Measurements from ENCODE around the gene HNF1A. TPM values are rescaled to one million over a fixed set of nuclear protein-coding genes. Genes with fewer than 3 reads are reported as not detected.

Gene HNF1A
- polyA plus RNA-seq, 3 donors, result 0.03 TPM; not detected in 2

- Histone ChIP-seq H3K27ac (ENCODE audit: low read depth in 1 of 2, low read length in 2 of 2) (no peak overlapping the region), H3K4me1 (ENCODE audit: control insufficient read depth in 1 of 2, insufficient read depth in 2 of 2, low read length in 2 of 2) (peaks cover 36 to 37% of the 10 kb centered on the region in 2 donors), H3K4me2 (replicated peaks; ENCODE audit: extremely low read depth, low read length, poor library complexity, severe bottlenecking) (no peak overlapping the region), H3K9ac (ENCODE audit: insufficient read depth, low read length, poor library complexity, severe bottlenecking) (no peak overlapping the region), H3K36me3 (replicated peaks in 1 of 2; ENCODE audit: control insufficient read depth in 1 of 2, insufficient read depth in 2 of 2, low read length in 2 of 2) (no peaks in the 10 kb centered on the region), H3K9me3 (replicated peaks in 1 of 2; ENCODE audit: control insufficient read depth in 1 of 2, insufficient read depth in 1 of 2, low read length in 2 of 2) (no peaks in the 10 kb centered on the region), H3K79me2 (ENCODE audit: insufficient read depth, low read length) (no peaks in the 10 kb centered on the region), H3K27me3 (ENCODE audit: control insufficient read depth in 2 of 2, insufficient read depth in 2 of 2, low read length in 2 of 2) (no peaks in the 10 kb centered on the region), H4K20me1 (ENCODE audit: insufficient read depth, low read length) (no peaks in the 10 kb centered on the region), H3K4me3 (replicated peaks in 1 of 3; ENCODE audit: low read depth in 2 of 3, low read length in 3 of 3) (no peak overlapping the region), H2AFZ (ENCODE audit: insufficient read depth, low read depth, low read length, poor library complexity, severe bottlenecking) (no peak overlapping the region)
- no peak overlapping the region for H3K27ac Mint-ChIP-seq
- no peak overlapping the region for H3K4me3 Mint-ChIP-seq
- WGBS (ENCODE audit: insufficient coverage), result 88% methylated on average over 6 of the region's 7 CpGs
- peaks cover 42% of the 10 kb centered on the region for H3K4me1 Mint-ChIP-seq
- peaks cover 0 to 2% (median 1%) of the 10 kb centered on the region in 3 donors for H3K27me3 Mint-ChIP-seq (ENCODE audit: low read depth in 3 of 3)
- intact Hi-C loops (cut with micrococcal nuclease), result no loop called here
- no peaks in the 10 kb centered on the region for H3K36me3 Mint-ChIP-seq
- no peak for TF ChIP-seq CTCF (IDR thresholded peaks at IDR 0.05)
- peaks cover 0 to 3% (median 0%) of the 10 kb centered on the region in 7 donors for H3K9me3 Mint-ChIP-seq
- no peak for DNase-seq
Observed at GRCh38 chr12:120932058-120932457, 46.3 kb upstream of the HNF1A start.

DNA sequence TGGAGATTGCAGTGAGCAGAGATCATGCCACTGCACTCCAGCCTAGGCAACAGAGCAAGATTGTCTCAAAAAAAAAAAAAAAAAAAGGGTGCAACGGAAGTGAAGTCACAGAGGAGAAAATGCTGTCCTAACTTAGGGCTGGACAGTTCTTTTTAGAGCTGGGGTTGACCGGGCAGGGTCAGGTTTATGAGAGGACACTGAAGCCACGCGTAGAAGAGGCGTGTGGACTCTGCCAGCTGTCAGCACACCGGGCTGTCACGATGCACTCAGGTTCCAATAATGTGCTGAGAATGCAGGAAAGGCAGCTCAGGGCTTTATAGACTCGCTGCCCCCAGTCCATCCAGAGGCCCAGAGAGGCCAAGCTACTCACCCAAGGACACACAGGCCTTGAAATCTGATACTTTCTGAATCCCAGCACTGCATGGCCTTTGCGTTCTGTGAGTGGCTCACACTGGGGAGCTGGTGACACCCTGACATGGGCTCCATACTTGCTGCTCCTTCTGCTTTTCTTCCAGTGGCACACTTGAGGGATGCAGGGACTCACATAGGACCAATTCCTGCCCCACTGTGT, 45.3 kb upstream of the HNF1A start:
- H2AFZ ChIP-seq (ENCODE audit: insufficient read depth, low read depth, low read length, poor library complexity, severe bottlenecking), result no peak overlapping the region
- H3K4me2 ChIP-seq (replicated peaks; ENCODE audit: extremely low read depth, low read length, poor library complexity, severe bottlenecking), result no peak overlapping the region
- H3K27me3 ChIP-seq (ENCODE audit: control insufficient read depth in 2 of 2, insufficient read depth in 2 of 2, low read length in 2 of 2), result no peaks in the 10 kb centered on the region
- H4K20me1 ChIP-seq (ENCODE audit: insufficient read depth, low read length), result no peaks in the 10 kb centered on the region
- no peak overlapping the region for H3K4me3 ChIP-seq (replicated peaks in 1 of 3; ENCODE audit: low read depth in 2 of 3, low read length in 3 of 3)
- H3K9me3 ChIP-seq (replicated peaks in 1 of 2; ENCODE audit: control insufficient read depth in 1 of 2, insufficient read depth in 1 of 2, low read length in 2 of 2), result no peaks in the 10 kb centered on the region
- 95% methylated on average over 8 of the region's 9 CpGs for WGBS (ENCODE audit: insufficient coverage)
- H3K27ac Mint-ChIP-seq, result peak overlapping the region in 2 of 7 donors; percentile 11 to 40
- H3K36me3 Mint-ChIP-seq, result no peaks in the 10 kb centered on the region
- H3K4me1 Mint-ChIP-seq, result peaks cover 52% of the 10 kb centered on the region
- peaks cover 46 to 47% of the 10 kb centered on the region in 2 donors for H3K4me1 ChIP-seq (ENCODE audit: control insufficient read depth in 1 of 2, insufficient read depth in 2 of 2, low read length in 2 of 2)
- H3K9ac ChIP-seq (ENCODE audit: insufficient read depth, low read length, poor library complexity, severe bottlenecking), result no peak overlapping the region
- peaks cover 0 to 3% (median 0%) of the 10 kb centered on the region in 7 donors for H3K9me3 Mint-ChIP-seq
- intact Hi-C loops (cut with micrococcal nuclease), result no loop called here
- peaks cover 0 to 2% (median 1%) of the 10 kb centered on the region in 3 donors for H3K27me3 Mint-ChIP-seq (ENCODE audit: low read depth in 3 of 3)
- no peaks in the 10 kb centered on the region for H3K79me2 ChIP-seq (ENCODE audit: insufficient read depth, low read length)
- H3K36me3 ChIP-seq (replicated peaks in 1 of 2; ENCODE audit: control insufficient read depth in 1 of 2, insufficient read depth in 2 of 2, low read length in 2 of 2), result no peaks in the 10 kb centered on the region
- H3K27ac ChIP-seq (ENCODE audit: low read depth in 1 of 2, low read length in 2 of 2), result no peak overlapping the region
- no peak for TF ChIP-seq CTCF (IDR thresholded peaks at IDR 0.05)
- DNase-seq, result no peak
- H3K4me3 Mint-ChIP-seq, result no peak overlapping the region

All from CD14-positive monocyte (primary cell).